ENCODE results near the gene TWIST2.

Gene TWIST2

GRCh38 chr2:238945433-238946150, 97.7 kb downstream of the TWIST2 start:
- no peak for DNase-seq

- no peak for DNase-seq
Measured at GRCh38 chr2:238946318-238947242, 98.7 kb downstream of the TWIST2 start.

- DNase-seq: no peak
Measured at GRCh38 chr2:238947243-238947760, 99.4 kb downstream of the TWIST2 start.

GRCh38 chr2:238947920-238948710, 100.2 kb downstream of the TWIST2 start:
- DNase-seq: no peak

GRCh38 chr2:238948765-238949641, 101.1 kb downstream of the TWIST2 start:
- DNase-seq: no peak

- no peak for DNase-seq
Measured at GRCh38 chr2:238949710-238950345, 101.9 kb downstream of the TWIST2 start.

- DNase-seq: no peak
Measured at GRCh38 chr2:238950551-238950950, 102.7 kb downstream of the TWIST2 start.

GRCh38 chr2:238952261-238952919, 104.5 kb downstream of the TWIST2 start:
- no peak for DNase-seq

- no peak for DNase-seq
Measured at GRCh38 chr2:238954841-238955591, 107.1 kb downstream of the TWIST2 start.

GRCh38 chr2:238955648-238956531, 108.0 kb downstream of the TWIST2 start:
- no peak for DNase-seq

- DNase-seq: no peak
Measured at GRCh38 chr2:238956676-238957075, 108.8 kb downstream of the TWIST2 start.

Data from NCI-H146 (cell line).